HG03103 (cell line): Measurements from ENCODE around the gene KRTAP9-1.
"Not testable (repeated sequence)": the region's sequence is repeated elsewhere in the genome, so short reads cannot be mapped to it uniquely, and the experiment has no call there.

Experiments used
- ATAC-seq: cut with Tn5 transposase; IDR thresholded peaks from one replicate; pipeline ENCODE4 v1.9.1; 2021; ENCODE audit warnings: low read depth; ENCODE audit not compliant: unreplicated experiment

Gene KRTAP9-1

DNA sequence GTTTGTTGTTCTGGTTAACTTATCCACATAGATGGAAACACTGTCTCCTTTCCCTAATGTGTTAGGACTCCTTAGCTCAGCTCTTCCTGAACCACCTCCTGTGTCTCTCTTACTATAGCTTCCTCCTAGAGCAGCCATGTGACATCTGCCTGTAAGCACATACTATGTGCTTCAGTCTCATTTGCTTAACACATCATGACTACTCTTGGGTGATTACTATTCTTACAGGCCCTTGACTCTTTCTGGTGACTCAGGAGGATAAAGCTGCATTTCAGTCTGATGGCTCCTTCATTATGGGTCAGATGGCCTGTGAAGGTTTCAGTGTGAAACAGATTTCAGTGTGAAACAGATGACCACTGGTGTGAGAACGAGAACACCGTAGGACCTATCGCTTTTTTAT, 11.3 kb upstream of the KRTAP9-1 start:
- no peak for ATAC-seq

- no peak for ATAC-seq
Measured at GRCh38 chr17:41178843-41179616, 10.7 kb upstream of the KRTAP9-1 start.

DNA sequence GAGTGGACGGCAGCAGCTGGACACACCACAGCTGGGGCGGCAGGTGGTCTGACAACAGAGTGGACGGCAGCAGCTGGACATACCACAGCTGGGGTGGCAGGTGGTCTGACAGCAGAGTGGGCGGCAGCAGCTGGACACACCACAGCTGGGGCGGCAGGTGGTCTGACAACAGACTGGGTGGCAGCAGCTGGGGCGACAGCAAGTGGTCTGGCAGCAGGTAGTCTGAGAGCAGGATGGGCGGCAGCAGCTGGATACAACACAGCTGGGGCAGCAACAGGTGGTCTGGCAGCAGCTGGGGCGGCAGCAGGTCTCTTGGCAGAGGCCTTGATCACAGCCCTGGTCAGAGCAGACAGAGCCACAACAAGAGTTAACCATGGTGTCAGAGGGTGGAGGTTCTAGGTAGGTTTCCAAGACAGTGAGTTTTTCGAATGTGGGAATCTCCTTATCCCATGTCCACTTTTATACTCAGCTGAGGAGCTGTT, 5.2 kb upstream of the KRTAP9-1 start, which contains the start of gene KRTAP4-1:
KRTAP4-1 (minus strand) TSS at position 432 of the 482 bp plus-strand sequence; CDS start at position 375, 57 bp downstream.
- ATAC-seq, result no peak

- no peak for ATAC-seq
Measured at GRCh38 chr17:41185001-41185400, 4.7 kb upstream of the KRTAP9-1 start.

- ATAC-seq, result no peak
Measured at GRCh38 chr17:41186872-41187271, 2.8 kb upstream of the KRTAP9-1 start.

GRCh38 chr17:41190328-41190727, 641 bp downstream of the KRTAP9-1 start:
- ATAC-seq, result no peak

DNA sequence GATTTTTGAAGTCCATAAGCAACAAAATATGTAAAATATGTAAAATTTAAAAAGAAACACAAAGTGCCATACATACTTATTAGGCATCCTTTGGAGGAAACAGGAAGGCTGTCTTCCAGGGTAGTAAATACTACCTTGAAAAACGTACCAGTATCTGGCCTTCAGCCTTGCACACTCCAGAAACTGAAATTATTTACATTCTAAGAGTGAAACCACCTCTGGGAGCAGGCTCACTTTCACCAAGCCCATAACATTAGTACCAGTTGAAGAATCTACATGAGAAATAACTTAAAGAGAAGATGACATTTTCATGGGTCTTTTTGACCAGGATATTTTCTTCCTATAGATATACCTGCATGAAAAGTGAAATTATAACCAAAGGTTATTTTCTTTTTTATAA, 6.4 kb downstream of the KRTAP9-1 start:
- ATAC-seq, result no peak

DNA sequence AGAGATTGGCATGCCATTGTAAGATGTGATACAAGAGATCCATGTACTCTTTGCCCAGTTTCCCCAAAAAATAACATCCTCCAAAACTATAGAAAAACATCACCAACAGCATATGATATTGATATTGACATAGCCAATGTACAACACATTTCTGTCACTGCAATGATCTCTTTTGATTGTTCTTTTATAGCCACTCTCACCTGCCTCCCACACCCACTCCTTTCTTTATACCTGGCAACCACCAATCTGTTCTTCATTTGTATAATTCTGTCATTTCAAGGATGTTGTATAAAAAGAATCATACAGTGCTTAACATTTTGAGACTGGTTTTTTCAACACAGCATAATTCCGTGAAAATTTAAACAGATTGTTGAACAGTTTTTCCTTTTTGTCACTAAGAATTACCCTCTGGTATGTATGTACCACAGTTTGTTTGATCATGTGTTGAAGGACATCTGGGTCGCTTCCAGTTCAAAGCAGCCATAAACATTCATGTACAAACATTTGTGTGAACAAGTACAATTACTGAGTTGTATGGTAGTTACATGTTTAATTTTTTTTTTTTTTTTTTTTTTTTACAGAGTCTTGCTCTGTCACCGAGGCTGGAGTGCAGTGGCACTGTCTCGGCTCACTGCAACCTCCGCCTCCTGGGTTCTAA, 9.9 kb downstream of the KRTAP9-1 start:
- ATAC-seq, result no peak

DNA sequence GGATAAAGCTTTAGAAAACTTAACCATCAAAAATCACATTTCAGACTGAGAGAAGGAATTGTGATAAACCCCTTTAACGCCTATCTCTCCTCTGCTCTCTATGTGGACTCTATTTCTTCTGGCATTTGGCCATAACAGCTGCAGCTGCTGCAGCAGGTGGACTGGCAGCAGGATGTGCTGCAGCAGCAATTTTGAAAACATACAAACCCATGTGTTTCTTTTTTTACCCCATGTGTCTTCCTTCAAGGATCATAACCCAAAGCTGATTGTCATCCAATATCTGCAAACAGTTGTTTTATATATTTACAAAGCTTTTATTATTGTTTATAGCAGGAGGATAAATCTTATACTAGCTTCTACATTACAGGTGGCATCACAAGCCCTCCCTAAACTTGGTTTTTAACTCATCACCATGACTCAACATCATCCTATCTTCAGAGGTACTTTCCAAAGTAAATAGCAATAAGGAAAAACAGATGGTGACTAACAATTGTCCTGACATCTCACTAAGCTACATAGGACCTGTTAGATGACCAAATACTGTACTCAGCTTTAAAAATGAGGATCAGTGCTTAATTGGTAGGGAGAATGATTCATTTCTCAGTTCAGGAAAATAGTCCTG, 22.3 kb downstream of the KRTAP9-1 start:
- no peak for ATAC-seq

DNA sequence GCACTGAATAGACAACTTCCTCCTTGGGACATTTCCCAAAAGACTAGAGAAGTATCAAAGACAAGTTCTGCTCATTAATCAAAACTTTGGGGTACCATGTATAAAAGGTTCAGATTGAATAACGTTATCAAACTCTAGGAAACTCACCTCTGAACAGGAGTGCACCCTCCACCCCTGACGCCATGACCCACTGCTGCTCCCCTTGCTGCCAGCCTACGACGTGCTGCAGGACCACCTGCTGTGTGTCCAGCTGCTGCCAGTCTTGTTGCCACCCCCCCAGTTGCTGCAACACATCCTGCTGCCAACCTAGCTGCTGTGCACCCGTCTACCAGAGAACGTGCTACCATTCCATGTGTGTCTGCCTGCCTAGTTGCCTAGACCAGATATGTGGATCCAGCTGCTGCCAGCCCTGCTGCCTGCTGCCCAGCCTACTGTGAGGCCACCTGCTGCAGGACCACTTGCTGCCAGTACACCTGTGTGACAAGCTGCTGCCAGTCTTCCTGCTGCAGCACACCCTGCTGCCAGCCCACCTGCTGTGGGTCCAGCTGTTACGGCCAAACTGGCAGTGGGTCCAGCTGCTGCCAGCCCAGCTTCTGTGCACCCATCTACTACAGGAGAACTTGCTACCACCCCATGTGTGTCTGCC, 23.0 kb downstream of the KRTAP9-1 start:
- ATAC-seq, result no peak

DNA sequence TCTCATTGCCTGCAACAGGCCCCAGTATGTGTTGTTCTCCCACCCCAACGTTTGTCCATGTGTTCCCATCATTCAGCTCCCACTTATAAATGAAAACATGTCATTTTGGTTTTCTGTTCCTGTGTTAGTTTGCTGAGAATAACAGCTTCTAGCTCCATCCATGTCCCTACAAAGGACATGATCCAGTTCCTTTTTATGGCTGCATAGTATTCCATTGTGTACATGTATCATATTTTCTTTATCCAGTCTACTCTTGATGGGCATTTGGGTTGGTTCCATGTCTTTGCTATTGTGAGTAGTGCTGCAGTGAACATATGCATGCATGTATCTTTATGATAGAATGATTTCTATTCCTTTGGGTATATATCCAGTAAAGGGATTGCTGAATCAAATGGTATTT, 26.0 kb downstream of the KRTAP9-1 start:
- ATAC-seq, result no peak

DNA sequence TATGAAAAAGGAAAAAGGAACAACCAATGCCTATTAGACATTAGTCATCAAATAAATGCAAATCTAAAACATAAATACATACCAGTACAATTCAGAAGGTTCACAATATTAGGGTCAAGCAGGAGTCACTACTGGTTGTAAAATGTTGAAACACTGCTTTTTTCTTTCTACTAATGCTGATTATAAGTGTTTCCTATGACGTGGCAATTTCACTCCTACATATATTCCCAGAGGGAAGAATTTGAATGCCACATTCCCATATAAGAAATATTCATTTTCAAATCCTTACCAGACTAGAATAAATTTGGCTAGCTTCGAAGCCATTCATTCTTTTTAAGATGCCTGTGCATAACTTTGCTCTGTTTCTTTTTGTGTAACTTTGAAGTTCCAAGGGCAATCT, 34.1 kb downstream of the KRTAP9-1 start:
- ATAC-seq, result no peak

DNA sequence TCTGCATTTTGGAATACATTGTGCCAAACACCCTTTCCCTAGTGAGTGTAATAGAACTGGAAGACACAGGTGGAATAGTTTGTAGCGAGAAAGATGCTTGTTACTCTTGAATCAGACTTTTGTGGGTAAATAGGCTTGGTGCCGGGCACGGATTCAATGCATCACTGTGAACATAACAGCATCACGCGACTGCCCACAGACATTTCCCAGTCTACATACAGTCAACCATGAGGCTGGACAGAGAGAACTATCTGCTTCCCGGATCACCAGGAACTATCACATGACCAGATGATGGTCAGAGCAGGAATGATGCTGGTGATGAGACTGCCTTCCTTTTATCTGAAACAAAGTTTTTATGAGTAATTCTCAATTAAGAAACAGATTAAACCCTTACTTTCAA, 36.4 kb downstream of the KRTAP9-1 start:
- no peak for ATAC-seq

DNA sequence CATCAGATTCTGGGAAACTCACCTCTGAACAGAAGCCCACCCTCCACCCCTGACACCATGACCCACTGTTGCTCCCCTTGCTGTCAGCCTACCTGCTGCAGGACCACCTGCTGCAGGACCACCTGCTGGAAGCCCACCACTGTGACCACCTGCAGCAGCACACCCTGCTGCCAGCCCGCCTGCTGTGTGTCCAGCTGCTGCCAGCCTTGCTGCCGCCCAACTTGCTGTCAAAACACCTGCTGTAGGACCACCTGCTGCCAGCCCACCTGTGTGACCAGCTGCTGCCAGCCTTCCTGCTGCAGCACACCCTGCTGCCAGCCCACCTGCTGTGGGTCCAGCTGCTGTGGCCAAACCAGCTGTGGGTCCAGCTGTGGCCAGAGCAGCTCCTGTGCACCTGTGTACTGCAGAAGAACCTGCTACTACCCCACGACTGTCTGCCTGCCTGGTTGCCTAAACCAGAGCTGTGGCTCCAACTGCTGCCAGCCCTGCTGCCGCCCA, 37.0 kb downstream of the KRTAP9-1 start, which contains the start of gene KRTAP9-2:
KRTAP9-2 (plus strand) TSS at position 51 of the 498 bp plus-strand sequence; CDS start at position 58, 7 bp downstream.
- ATAC-seq, result not testable (repeated sequence)

GRCh38 chr17:41230094-41230493, 40.4 kb downstream of the KRTAP9-1 start:
- no peak for ATAC-seq

DNA sequence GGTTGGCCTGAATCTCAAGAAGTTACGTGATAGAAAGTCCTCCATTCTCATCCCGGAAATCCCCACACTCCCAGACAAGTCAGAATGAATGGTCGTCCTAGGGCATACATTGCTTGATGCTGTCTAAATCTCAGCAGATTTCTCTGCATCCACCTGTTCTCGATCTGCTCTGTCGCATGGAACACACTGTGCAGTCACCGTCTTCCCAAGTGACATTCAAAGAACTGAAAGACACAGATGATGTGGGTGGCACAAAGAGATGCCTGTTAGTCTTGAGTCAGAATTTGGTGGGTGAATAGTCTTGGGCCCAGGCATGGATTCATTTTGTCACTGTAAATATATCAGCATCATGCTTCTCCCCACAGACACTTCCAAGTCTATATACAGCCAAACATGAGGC, 42.0 kb downstream of the KRTAP9-1 start:
- ATAC-seq, result no peak

DNA sequence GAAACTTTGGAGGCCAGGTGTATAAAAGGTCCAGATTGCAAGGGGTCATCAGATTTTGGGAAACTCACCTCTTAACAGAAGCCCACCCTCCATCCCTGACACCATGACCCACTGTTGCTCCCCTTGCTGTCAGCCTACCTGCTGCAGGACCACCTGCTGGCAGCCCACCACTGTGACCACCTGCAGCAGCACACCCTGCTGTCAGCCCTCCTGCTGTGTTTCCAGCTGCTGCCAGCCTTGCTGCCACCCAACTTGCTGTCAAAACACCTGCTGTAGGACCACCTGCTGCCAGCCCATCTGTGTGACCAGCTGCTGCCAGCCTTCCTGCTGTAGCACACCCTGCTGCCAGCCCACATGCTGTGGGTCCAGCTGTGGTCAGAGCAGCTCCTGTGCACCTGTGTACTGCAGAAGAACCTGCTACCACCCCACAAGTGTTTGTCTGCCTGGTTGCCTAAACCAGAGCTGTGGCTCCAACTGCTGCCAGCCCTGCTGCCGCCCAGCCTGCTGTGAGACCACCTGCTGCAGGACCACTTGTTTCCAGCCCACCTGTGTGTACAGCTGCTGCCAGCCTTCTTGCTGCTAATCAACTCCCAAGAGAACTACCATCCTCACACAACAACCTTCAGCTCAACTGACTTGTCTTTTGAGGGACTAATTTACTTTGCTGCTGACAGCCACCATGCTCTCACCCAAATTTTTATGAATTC, 42.9 kb downstream of the KRTAP9-1 start, which contains the start of gene KRTAP9-3:
KRTAP9-3 (plus strand) TSS at position 51 of the 707 bp plus-strand sequence; CDS start at position 104, 53 bp downstream.
- not testable (repeated sequence) for ATAC-seq

DNA sequence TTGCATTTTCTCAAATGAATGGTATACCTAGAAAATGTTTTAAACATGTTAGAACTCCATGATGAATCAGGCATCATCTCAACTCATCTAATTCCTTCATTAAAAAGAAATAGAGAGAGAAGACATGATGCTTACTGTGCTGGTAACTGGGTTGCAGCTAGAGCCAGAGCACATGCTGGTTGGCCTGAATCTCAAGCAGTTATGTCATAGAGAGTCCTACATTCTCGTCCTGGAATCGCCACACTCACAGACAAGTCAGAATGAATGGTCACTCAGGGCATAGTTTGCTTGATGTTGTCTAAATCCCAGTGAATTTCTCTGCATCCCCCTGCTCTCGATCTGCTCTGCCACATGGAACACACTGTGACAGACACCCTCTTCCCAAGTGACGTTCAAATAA, 47.4 kb downstream of the KRTAP9-1 start:
- not testable (repeated sequence) for ATAC-seq

GRCh38 chr17:41237949-41238437, 48.3 kb downstream of the KRTAP9-1 start, which contains the start of gene KRTAP9-8:
Gene KRTAP9-8, plus strand, starts transcription at chr17:41237999. Its CDS starts 53 bp downstream, at chr17:41238052.
- ATAC-seq, result not testable (repeated sequence)
